ENCODE data around the gene RBM27.

DNA sequence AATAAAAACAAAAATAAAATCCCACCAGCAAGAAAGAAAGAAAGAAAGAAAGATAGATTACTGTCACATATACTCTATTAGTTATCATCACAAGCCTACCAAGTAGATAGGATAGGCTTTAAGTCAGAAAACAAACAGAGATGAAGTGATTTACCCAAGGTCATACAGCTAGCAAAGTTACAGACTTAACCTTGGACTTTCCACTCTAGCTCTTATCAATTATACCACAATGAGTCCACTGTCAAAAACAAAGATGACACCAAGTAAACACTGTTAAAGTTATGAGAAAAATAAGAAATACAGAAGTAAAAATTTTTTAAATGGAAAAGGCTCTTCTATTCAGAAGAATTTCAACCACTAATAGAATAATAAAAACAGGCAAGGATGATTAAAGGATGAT is 34.3 kb upstream of the RBM27 start:
- TF ChIP-seq POLR2AphosphoS5 (IDR thresholded peaks at IDR 0.05; ENCODE audit: low read depth, low read length) (no peak), SIN3A (IDR thresholded peaks at IDR 0.05; ENCODE audit: borderline replicate concordance, insufficient read depth, low read length) (no peak), TAF1 (IDR thresholded peaks at IDR 0.05; ENCODE audit: borderline replicate concordance, insufficient read depth, low read length) (no peak), FOXP2 (optimal IDR thresholded peaks at IDR 0.05; ENCODE audit: borderline replicate concordance, extremely low read depth, extremely low read length, insufficient read depth) (no peak)
- TF ChIP-seq, protein P1, sequence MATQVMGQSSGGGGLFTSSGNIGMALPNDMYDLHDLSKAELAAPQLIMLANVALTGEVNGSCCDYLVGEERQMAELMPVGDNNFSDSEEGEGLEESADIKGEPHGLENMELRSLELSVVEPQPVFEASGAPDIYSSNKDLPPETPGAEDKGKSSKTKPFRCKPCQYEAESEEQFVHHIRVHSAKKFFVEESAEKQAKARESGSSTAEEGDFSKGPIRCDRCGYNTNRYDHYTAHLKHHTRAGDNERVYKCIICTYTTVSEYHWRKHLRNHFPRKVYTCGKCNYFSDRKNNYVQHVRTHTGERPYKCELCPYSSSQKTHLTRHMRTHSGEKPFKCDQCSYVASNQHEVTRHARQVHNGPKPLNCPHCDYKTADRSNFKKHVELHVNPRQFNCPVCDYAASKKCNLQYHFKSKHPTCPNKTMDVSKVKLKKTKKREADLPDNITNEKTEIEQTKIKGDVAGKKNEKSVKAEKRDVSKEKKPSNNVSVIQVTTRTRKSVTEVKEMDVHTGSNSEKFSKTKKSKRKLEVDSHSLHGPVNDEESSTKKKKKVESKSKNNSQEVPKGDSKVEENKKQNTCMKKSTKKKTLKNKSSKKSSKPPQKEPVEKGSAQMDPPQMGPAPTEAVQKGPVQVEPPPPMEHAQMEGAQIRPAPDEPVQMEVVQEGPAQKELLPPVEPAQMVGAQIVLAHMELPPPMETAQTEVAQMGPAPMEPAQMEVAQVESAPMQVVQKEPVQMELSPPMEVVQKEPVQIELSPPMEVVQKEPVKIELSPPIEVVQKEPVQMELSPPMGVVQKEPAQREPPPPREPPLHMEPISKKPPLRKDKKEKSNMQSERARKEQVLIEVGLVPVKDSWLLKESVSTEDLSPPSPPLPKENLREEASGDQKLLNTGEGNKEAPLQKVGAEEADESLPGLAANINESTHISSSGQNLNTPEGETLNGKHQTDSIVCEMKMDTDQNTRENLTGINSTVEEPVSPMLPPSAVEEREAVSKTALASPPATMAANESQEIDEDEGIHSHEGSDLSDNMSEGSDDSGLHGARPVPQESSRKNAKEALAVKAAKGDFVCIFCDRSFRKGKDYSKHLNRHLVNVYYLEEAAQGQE (IDR thresholded peaks at IDR 0.05; ENCODE audit: insufficient read depth in 1 of 2, low read depth in 2 of 2, low read length in 2 of 2), result no peak

All from PFSK-1 (cell line).